Measurements from ENCODE around the gene PEMT.
"Not testable (repeated sequence)": the region's sequence is repeated elsewhere in the genome, so short reads cannot be mapped to it uniquely, and the experiment has no call there.

GRCh38 chr17:17639661-17640270, 48.3 kb upstream of the PEMT start:
- not testable (repeated sequence) for TF ChIP-seq USF2 (CRISPR knock-in tag; IDR thresholded peaks at IDR 0.05); CTCF (IDR thresholded peaks at IDR 0.05); ETV6 (CRISPR knock-in tag; IDR thresholded peaks at IDR 0.05); ATF2 (CRISPR knock-in tag; IDR thresholded peaks at IDR 0.05; ENCODE audit: borderline replicate concordance, low read depth); GTF2I (CRISPR knock-in tag; conservative IDR thresholded peaks at IDR 0.05); ZNF121 (CRISPR knock-in tag; IDR thresholded peaks at IDR 0.05); ATF3 (CRISPR knock-in tag; conservative IDR thresholded peaks at IDR 0.05); NR2C2 (CRISPR knock-in tag; IDR thresholded peaks at IDR 0.05)

All from WTC11 (cell line).